ENCODE measurements around the gene KRT5. TPM values are rescaled to one million over a fixed set of nuclear protein-coding genes. Genes with fewer than 3 reads are reported as not detected.

The KRT5 gene
- total RNA-seq, 6 donors from 2014 or later: 3.6 to 43.3 (median 4.8) TPM; not detected in 2

- Histone ChIP-seq H3K27me3 (no peaks in the 10 kb centered on the region), H3K36me3 (no peaks in the 10 kb centered on the region), H3K27ac (no peak overlapping the region), H3K9me3 (no peaks in the 10 kb centered on the region), H3K4me1 (no peaks in the 10 kb centered on the region), H3K4me3 (no peak overlapping the region)
- no peak for ATAC-seq (ENCODE audit: low FRiP score in 2 of 2)
- DNase-seq: no peak
- WGBS, 2 donors: 52 to 64% methylated on average over 5 of the region's 5 CpGs
- no peak for TF ChIP-seq EP300 (IDR thresholded peaks at IDR 0.05)
- TF ChIP-seq, protein P1, sequence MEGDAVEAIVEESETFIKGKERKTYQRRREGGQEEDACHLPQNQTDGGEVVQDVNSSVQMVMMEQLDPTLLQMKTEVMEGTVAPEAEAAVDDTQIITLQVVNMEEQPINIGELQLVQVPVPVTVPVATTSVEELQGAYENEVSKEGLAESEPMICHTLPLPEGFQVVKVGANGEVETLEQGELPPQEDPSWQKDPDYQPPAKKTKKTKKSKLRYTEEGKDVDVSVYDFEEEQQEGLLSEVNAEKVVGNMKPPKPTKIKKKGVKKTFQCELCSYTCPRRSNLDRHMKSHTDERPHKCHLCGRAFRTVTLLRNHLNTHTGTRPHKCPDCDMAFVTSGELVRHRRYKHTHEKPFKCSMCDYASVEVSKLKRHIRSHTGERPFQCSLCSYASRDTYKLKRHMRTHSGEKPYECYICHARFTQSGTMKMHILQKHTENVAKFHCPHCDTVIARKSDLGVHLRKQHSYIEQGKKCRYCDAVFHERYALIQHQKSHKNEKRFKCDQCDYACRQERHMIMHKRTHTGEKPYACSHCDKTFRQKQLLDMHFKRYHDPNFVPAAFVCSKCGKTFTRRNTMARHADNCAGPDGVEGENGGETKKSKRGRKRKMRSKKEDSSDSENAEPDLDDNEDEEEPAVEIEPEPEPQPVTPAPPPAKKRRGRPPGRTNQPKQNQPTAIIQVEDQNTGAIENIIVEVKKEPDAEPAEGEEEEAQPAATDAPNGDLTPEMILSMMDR (IDR thresholded peaks at IDR 0.05): no peak
- no peak for TF ChIP-seq POLR2A (IDR thresholded peaks at IDR 0.05)
- TF ChIP-seq POLR2AphosphoS5 (IDR thresholded peaks at IDR 0.05): no peak
Observed at GRCh38 chr12:52539083-52539820, 19.1 kb upstream of the KRT5 start.

DNA sequence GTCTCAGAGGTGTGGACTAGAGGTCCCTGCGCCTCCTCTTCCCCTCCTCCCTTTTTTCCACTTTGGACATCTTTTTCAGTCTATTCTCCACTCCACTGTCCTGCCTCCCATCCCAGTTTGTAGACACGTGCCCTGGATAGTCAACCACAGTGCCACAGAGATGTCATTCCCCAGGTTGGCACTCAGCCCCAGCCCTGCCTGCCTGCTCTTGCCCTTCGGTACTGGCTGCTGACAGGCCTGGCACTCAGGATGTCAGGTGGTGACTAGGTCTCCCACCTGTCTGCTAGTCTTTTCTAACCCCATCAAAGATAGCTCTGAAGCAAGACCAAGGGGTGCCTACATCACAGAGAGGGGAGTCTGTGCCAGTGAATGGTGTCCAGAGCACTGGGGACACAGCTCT, 16.9 kb upstream of the KRT5 start:
- Histone ChIP-seq H3K27ac (no peak overlapping the region), H3K27me3 (no peaks in the 10 kb centered on the region), H3K9me3 (no peaks in the 10 kb centered on the region), H3K36me3 (no peaks in the 10 kb centered on the region), H3K4me3 (no peak overlapping the region), H3K4me1 (no peaks in the 10 kb centered on the region)
- DNase-seq: no peak
- TF ChIP-seq, protein P1 (IDR thresholded peaks at IDR 0.05): no peak
- TF ChIP-seq EP300 (IDR thresholded peaks at IDR 0.05) (no peak), POLR2A (IDR thresholded peaks at IDR 0.05) (no peak)
- WGBS, 2 donors: 70 to 82% methylated on average over 3 of the region's 3 CpGs
- no peak for ATAC-seq (ENCODE audit: low FRiP score in 2 of 2)

GRCh38 chr12:52535574-52535973, 15.4 kb upstream of the KRT5 start:
- DNase-seq (no peak), ATAC-seq (ENCODE audit: low FRiP score in 2 of 2) (no peak)
- no peak overlapping the region for H3K4me3 ChIP-seq
- WGBS, 2 donors: 70 to 88% methylated on average over 1 of the region's 1 CpG
- H3K27me3 ChIP-seq: no peaks in the 10 kb centered on the region
- no peaks in the 10 kb centered on the region for H3K9me3 ChIP-seq
- H3K4me1 ChIP-seq: no peaks in the 10 kb centered on the region
- no peak overlapping the region for H3K27ac ChIP-seq
- TF ChIP-seq POLR2A (IDR thresholded peaks at IDR 0.05) (no peak), POLR2AphosphoS5 (IDR thresholded peaks at IDR 0.05) (no peak), EP300 (IDR thresholded peaks at IDR 0.05) (no peak)
- TF ChIP-seq, protein P1 (IDR thresholded peaks at IDR 0.05): no peak
- no peaks in the 10 kb centered on the region for H3K36me3 ChIP-seq

GRCh38 chr12:52534482-52534881, 14.3 kb upstream of the KRT5 start:
- H3K4me3 ChIP-seq: no peak overlapping the region
- H3K27me3 ChIP-seq: no peaks in the 10 kb centered on the region
- DNase-seq (no peak), ATAC-seq (ENCODE audit: low FRiP score in 2 of 2) (no peak)
- no peaks in the 10 kb centered on the region for H3K9me3 ChIP-seq
- H3K4me1 ChIP-seq: no peaks in the 10 kb centered on the region
- whole genome bisulfite sequencing, 2 donors: 88 to 90% methylated on average over 5 of the region's 5 CpGs
- TF ChIP-seq EP300 (IDR thresholded peaks at IDR 0.05): no peak
- no peak for TF ChIP-seq POLR2AphosphoS5 (IDR thresholded peaks at IDR 0.05)
- TF ChIP-seq, protein P1 (IDR thresholded peaks at IDR 0.05): no peak
- TF ChIP-seq POLR2A (IDR thresholded peaks at IDR 0.05): no peak
- H3K27ac ChIP-seq: no peak overlapping the region
- no peaks in the 10 kb centered on the region for H3K36me3 ChIP-seq

Data from upper lobe of left lung (tissue), 6 donors.